ENCODE results near the gene ZWINT.

Gene ZWINT, protein sequence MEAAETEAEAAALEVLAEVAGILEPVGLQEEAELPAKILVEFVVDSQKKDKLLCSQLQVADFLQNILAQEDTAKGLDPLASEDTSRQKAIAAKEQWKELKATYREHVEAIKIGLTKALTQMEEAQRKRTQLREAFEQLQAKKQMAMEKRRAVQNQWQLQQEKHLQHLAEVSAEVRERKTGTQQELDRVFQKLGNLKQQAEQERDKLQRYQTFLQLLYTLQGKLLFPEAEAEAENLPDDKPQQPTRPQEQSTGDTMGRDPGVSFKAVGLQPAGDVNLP

DNA sequence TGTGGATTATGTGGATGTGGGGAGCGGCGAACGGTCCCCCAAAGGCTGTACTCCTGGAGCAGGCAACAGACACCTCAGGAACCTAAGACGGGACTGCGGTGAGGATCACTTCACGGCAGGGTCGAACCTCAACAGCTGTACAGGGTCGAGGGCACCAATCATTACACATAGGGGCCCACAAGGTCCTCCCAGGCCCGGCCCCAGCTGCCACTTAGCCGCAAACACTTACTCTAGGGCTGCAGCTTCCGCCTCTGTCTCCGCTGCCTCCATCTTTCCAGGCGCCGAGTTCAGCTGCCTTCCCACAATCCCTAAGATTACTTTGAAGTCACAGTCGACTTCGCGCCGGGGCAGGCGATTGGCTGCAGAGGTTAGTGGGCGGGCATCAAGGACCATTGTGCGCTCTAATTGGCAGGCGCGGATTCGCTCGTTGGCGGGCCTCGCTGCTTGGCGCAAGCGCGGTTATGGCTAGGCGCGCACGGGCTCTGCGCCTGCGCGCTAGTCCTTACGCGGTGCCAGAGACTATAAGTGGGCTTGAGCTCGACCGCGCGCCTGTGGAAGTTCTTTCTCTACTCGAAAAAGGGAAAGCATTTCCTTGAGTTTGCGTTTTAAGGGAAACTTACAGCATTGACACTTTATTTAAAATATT lies at the start of gene ZWINT:
Gene ZWINT, minus strand, starts transcription at position 293 of the 646 bp plus-strand sequence. Its CDS starts 23 bp downstream, at position 270.
- DNase-seq (ENCODE audit: low read depth in 3 of 3), result peak; percentile 81 to 91 (median 87)

DNA sequence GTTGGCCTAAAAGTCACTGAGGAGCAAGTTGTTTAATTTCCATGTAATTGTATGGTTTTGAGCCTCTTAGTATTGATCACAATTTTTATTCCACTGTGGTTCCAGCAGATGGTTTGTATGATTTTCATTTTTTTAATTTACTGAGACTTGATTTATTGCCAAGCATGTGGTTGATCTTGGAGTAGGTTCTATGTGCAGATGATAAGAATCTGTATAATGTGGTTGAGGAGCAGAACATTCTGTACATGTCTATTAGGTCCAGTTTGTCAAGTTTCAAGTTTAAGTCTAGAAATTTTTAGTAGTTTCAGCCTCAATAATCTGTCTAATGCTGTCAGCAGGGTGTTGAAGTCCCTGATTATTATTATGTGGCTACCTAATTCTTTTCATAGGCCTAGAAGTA lies 22.7 kb upstream of the ZWINT start:
- DNase-seq (ENCODE audit: low read depth in 3 of 3), result no peak

GRCh38 chr10:56370217-56371113 lies 9.4 kb upstream of the ZWINT start:
- no peak for DNase-seq (ENCODE audit: low read depth in 3 of 3)

GRCh38 chr10:56360583-56360966 lies 484 bp downstream of the ZWINT start:
- no peak for DNase-seq (ENCODE audit: low read depth in 3 of 3)

DNA sequence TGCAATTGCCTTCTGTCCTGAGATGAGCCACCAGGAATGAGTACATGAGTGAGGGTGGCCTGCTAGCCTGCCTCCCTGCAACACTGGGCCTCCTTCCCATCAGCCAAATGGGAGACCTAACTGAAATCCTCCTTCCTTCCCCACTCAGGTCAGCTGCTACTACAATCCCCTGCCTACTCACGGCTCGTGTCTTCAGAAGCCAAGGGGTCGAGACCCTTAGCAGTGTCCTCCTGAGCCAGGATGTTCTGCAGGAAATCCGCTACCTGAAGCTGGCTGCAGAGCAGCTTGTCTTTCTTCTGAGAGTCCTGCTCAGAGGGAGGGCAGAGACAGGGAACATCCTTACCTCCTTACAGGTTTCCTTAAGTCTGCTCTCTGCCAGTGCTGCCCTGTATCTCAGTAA lies 1.2 kb downstream of the ZWINT start:
- no peak for DNase-seq (ENCODE audit: low read depth in 3 of 3)

- no peak for DNase-seq (ENCODE audit: low read depth in 3 of 3)
Observed at GRCh38 chr10:56357018-56357417, 4.0 kb downstream of the ZWINT start.

GRCh38 chr10:56351909-56352630 lies 9.0 kb downstream of the ZWINT start:
- no peak for DNase-seq (ENCODE audit: low read depth in 3 of 3)

- DNase-seq (ENCODE audit: low read depth in 3 of 3), result no peak
Observed at GRCh38 chr10:56349611-56350010, 11.4 kb downstream of the ZWINT start.

- DNase-seq (ENCODE audit: low read depth in 3 of 3), result no peak
Observed at GRCh38 chr10:56348101-56348500, 13.0 kb downstream of the ZWINT start.

DNA sequence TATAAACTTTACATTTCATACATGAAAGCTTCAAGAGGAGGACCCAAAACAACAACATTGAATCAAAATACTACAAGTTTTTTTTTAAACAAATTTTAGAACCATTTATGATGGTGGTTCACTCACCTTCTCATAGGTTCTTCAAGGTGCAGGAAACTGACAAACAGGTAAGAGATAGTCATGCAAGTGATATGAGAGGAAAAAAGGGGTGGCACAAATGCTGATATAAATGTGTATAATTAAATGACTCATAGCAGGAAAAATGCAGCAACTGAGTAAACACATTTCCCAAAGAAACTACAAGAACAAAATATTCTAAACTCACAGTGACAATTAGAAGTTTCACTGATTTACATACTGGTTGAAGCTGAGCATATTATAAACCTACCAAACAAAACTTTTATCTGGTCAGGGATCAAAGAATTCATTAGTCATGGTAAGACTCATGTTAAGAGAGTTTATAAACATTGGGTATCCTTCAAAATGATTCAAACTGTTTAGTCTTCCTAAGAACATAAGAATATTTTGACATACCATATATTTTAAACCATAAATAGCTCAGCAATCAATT lies 14.1 kb downstream of the ZWINT start:
- DNase-seq (ENCODE audit: low read depth in 3 of 3), result no peak

DNA sequence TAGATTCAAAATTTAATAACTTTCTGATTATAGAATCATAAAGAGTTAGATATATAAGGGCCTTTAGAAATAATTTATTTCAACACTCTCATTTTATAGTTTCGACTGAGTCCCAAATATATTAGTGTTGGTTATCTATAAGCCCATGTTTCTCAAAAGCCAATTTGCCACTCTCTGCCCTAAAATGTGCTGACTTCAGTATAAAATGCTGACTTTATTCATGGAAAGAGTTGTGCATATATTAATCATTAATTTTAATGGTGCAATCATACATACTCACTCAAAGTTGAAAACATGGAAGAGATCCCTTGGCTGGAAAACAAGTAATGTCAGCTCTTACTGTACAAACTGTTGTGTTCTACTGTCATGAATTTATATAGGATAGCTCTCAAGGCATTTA lies 19.4 kb downstream of the ZWINT start:
- no peak for DNase-seq (ENCODE audit: low read depth in 3 of 3)

DNA sequence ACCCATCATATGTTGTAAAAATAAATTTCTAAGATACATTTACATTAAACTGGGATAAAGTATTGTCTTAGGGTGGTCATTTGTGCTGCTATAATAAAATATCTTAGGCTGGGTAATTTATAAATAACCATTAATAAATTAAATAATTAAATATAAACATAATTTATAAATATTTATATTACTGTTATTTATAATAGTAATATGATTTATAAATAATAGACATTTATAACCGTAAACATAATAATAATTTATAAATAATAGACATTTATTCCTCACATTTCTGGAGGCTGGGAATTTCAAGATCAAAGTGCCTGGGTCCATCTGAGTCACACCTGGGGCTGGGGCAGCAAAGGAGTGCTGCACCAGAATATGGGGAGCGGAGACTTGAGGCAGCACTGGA lies 31.1 kb downstream of the ZWINT start:
- no peak for DNase-seq (ENCODE audit: low read depth in 3 of 3)

DNA sequence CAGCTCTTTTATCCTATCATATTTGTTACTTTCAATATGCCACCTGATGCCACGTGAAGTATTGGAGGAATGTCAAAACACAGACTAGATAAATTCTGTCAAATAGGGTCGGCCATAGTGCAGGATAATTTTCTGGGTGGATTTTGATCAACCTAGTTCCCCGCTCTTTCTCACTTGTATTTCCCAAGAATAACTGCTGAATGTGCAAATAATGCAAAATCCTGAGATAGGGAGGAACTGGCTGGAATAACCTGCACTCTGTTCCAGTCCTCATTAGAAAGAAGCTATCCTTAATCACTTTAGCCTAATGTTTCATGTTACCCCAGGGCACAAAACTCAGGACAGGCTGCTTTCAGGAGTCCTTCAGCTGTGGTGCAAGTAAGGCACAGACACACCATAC lies 33.9 kb downstream of the ZWINT start:
- no peak for DNase-seq (ENCODE audit: low read depth in 3 of 3)

DNA sequence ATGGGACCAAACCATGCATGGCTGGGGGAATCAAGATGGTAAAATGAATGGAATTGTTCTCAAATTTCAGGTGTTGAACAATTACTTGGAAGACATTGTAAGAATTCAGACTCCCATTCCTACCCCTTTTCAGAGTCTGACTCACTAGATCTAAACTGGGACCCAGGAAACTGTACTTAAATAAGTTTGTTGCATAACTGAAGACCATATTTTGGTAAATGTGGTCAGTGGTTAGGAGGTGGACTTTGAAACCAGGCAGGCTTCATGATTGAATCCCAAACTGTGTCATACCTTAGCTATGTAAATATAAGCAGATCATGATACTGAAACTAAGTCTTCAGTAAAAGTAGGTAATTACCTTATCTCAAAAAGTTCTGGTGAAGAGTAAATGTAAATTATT lies 41.7 kb downstream of the ZWINT start:
- no peak for DNase-seq (ENCODE audit: low read depth in 3 of 3)

- DNase-seq (ENCODE audit: low read depth in 3 of 3), result no peak
Observed at GRCh38 chr10:56318816-56319215, 42.2 kb downstream of the ZWINT start.

- no peak for DNase-seq (ENCODE audit: low read depth in 3 of 3)
Observed at GRCh38 chr10:56317603-56318002, 43.5 kb downstream of the ZWINT start.

GRCh38 chr10:56316603-56317002 lies 44.5 kb downstream of the ZWINT start:
- no peak for DNase-seq (ENCODE audit: low read depth in 3 of 3)
